Osteoblast (primary cell): ENCODE measurements around the gene CASP12. TPM values are rescaled to one million over a fixed set of nuclear protein-coding genes. Genes with fewer than 3 reads are reported as not detected.
A peak's percentile ranks its signal among the peaks of the same experiment; 100 is the strongest.

Experiments used
- DNase-seq: peaks from one replicate; pipeline ENCODE4 v3.0.0; 2011; ENCODE audit warnings: low spot score, mixed read lengths; ENCODE audit not compliant: insufficient read length; ENCODE audit errors: missing footprints
- H2AFZ ChIP-seq: 2 replicates; pipeline ENCODE4 v1.6.0; 2011; ENCODE audit warnings: mild to moderate bottlenecking, low read length
- H3K27ac ChIP-seq: 2 replicates; pipeline ENCODE4 v1.5.1; 2011; ENCODE audit warnings: mild to moderate bottlenecking, low read depth, low read length, moderate library complexity
- H3K27me3 ChIP-seq: 2 replicates; pipeline ENCODE4 v1.6.0; 2012; ENCODE audit warnings: mild to moderate bottlenecking, control low read depth, inconsistent platforms, low read length, moderate library complexity; ENCODE audit not compliant: insufficient read depth
- H3K36me3 ChIP-seq: 2 replicates; pipeline ENCODE4 v1.5.1; 2011; ENCODE audit warnings: mild to moderate bottlenecking, low read length, control low read depth, moderate library complexity; ENCODE audit not compliant: insufficient read depth
- H3K4me1 ChIP-seq: 2 replicates; pipeline ENCODE4 v1.5.1; 2011; ENCODE audit warnings: mild to moderate bottlenecking, low read length, control low read depth, moderate library complexity; ENCODE audit not compliant: insufficient read depth
- H3K4me2 ChIP-seq: 2 replicates; pipeline ENCODE4 v1.6.0; 2011; ENCODE audit warnings: mild to moderate bottlenecking, low read length; ENCODE audit not compliant: insufficient read depth
- H3K4me3 ChIP-seq: fragments of 200-600 bp; sonication (generic); 3 replicates; pipeline ENCODE4 v1.5.1; 2012; ENCODE audit warnings: mild to moderate bottlenecking, low read length, inconsistent platforms; ENCODE audit not compliant: insufficient read depth
- H3K79me2 ChIP-seq: 2 replicates; pipeline ENCODE4 v1.6.0; 2012; ENCODE audit warnings: mild to moderate bottlenecking, low read length, control low read depth, inconsistent platforms; ENCODE audit not compliant: insufficient read depth
- H3K9me3 ChIP-seq: 2 replicates; pipeline ENCODE4 v1.5.1; 2011; ENCODE audit warnings: low read depth, low read length, control low read depth
- H4K20me1 ChIP-seq: 2 replicates; pipeline ENCODE4 v1.6.0; 2012; ENCODE audit warnings: mild to moderate bottlenecking, low read length, control low read depth; ENCODE audit not compliant: insufficient read depth
- CTCF ChIP-seq: IDR thresholded peaks from 2 replicates; pipeline ENCODE4 v1.5.1; 2011; ENCODE audit warnings: mild to moderate bottlenecking, low read depth, low read length, moderate library complexity; ENCODE audit errors: extremely low read depth
- total RNA-seq: library from RNA; depleted of rRNA; stranded (reverse); fragments of >200 nt; gene quantifications from 2 replicates; pipeline ENCODE4 v1.2.3, GENCODE V29; 2012

Gene CASP12
- total RNA-seq, 1 donor: not detected

GRCh38 chr11:104899226-104899625 is 966 bp upstream of the CASP12 start:
- Histone ChIP-seq H4K20me1 (no peaks in the 10 kb centered on the region), H3K36me3 (no peaks in the 10 kb centered on the region), H3K27ac (no peak overlapping the region), H3K27me3 (no peaks in the 10 kb centered on the region), H3K4me2 (no peak overlapping the region), H3K79me2 (no peaks in the 10 kb centered on the region), H2AFZ (no peak overlapping the region), H3K9me3 (no peaks in the 10 kb centered on the region), H3K4me1 (no peaks in the 10 kb centered on the region), H3K4me3 (no peak overlapping the region)
- no peak for DNase-seq
- no peak for TF ChIP-seq CTCF

- peak overlapping the region; percentile 59 for H3K4me2 ChIP-seq
- H3K79me2 ChIP-seq: no peaks in the 10 kb centered on the region
- DNase-seq: no peak
- no peaks in the 10 kb centered on the region for H3K27me3 ChIP-seq
- no peak for TF ChIP-seq CTCF
- H3K4me1 ChIP-seq: no peaks in the 10 kb centered on the region
- no peaks in the 10 kb centered on the region for H3K9me3 ChIP-seq
- peak overlapping the region; percentile 78 for H2AFZ ChIP-seq
- H3K27ac ChIP-seq: no peak overlapping the region
- peak overlapping the region; percentile 32 for H3K4me3 ChIP-seq
- H3K36me3 ChIP-seq: no peaks in the 10 kb centered on the region
- H4K20me1 ChIP-seq: no peaks in the 10 kb centered on the region
Observed at GRCh38 chr11:104898685-104899013, 389 bp upstream of the CASP12 start.

- H3K79me2 ChIP-seq: no peaks in the 10 kb centered on the region
- peaks cover 12% of the 10 kb centered on the region for H3K4me1 ChIP-seq
- H3K27me3 ChIP-seq: no peaks in the 10 kb centered on the region
- H4K20me1 ChIP-seq: no peaks in the 10 kb centered on the region
- no peak for DNase-seq
- H3K9me3 ChIP-seq: no peaks in the 10 kb centered on the region
- no peak overlapping the region for H3K4me2 ChIP-seq
- no peak for TF ChIP-seq CTCF
- no peak overlapping the region for H3K4me3 ChIP-seq
- no peak overlapping the region for H3K27ac ChIP-seq
- no peak overlapping the region for H2AFZ ChIP-seq
- no peaks in the 10 kb centered on the region for H3K36me3 ChIP-seq
Observed at GRCh38 chr11:104895634-104896033, 2.6 kb downstream of the CASP12 start.

- Histone ChIP-seq H2AFZ (no peak overlapping the region), H3K27ac (no peak overlapping the region), H3K36me3 (no peaks in the 10 kb centered on the region), H3K9me3 (no peaks in the 10 kb centered on the region), H3K79me2 (no peaks in the 10 kb centered on the region), H3K4me2 (no peak overlapping the region), H3K4me1 (peaks cover 12% of the 10 kb centered on the region), H3K27me3 (no peaks in the 10 kb centered on the region), H3K4me3 (no peak overlapping the region), H4K20me1 (no peaks in the 10 kb centered on the region)
- DNase-seq: no peak
- no peak for TF ChIP-seq CTCF
Observed at GRCh38 chr11:104893876-104894275, 4.4 kb downstream of the CASP12 start.
